Measurements from ENCODE around the gene BTBD2.
A peak's percentile ranks its signal among the peaks of the same experiment; 100 is the strongest.

BTBD2 gene

DNA sequence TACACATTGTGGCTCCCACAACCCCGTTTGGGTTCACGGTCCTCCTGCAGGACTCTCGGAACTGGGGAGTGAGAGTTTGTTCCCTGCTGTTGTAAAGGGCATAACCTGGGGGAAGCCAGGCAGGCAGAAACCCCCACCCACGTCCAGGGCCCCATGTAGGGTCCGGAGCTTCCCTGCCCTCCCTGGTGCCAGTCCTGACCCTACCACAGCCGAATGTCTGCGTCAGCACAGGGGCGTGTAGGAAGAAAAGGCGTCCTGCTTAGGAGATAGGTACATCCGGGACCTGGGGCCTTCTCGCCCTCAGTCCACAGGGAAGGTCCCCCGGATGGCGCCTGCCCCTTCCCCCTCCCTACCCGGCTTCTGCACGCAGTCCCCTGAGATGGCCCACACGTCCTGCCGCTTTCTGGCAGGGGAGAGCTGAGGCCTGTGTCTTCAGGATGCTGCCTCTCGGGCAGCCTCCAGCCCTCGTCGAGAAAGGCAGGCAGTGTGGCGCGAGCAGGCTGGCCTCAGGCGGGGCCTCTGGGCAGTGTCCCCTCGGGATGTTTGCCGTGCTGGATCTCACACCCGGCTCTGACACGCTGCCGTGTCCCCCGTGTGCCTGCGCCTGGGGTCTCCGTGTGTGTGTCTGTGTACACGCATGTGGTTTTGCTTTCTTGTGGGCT is 55.5 kb downstream of the BTBD2 start:
- DNase-seq (ENCODE audit: low spot score): no peak

DNA sequence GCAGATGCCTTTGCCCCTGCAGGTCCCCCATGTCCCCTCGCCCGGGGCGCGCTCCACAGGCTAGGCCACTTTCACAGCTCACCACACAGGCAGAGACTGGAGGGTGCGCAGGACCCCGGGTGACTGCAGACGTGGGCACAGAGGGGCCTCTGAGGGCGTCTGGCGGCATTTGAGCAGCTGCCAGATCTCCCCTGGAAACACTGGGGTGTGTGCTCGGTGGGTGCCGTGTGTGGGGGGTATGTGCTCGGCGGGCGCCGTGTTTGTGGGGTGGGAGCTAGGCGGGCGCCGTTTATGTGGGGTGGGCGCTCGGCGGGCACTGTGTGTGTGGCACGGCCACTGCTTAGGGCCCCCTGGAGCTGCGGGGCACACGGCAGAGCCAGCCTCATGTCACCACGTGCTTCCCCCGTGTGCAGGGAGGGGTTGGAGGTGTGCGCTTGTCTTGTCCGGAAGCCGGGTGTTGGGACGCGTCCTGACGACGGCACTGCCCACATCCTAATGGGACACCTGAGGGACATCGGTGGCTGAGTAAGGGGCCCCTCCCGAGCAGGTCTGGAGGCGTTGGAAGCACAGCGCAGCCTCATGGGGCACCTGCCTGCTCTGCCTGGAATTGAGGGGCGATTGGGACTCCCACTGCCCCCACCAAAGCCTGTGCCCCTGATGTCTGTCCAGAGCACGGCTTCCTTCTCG is 57.8 kb downstream of the BTBD2 start:
- DNase-seq (ENCODE audit: low spot score): no peak

DNA sequence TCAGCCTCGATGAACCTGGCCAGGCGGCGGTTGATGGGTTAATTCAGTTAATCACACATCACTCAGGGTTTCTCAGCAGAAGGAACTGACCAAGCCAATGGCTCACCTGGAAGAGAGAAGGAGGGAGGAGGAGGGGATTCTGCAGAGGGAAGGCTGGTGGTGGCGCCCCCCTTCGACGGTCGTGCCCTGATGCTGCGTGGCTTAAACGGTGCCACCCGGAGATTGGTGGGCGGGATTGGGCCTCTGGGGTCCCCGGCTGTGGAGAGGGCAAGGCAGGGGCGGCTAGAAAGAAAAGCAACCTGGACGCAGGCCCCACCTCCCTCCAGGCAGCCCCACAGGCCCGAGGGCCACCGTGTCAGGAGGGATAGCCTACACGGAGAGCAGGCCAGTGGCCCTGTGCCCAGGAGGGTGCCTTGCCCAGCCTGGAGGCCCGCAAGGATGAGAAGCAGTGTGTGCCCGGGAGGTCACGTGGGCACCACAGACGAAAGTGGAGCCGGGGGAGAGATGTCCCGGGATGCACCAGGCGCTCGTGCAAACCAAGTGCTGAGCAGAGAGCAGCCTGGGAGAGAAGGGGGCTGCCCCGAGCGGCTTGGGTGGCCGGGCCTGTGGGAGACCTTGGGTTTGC is 58.5 kb downstream of the BTBD2 start:
- no peak for DNase-seq (ENCODE audit: low spot score)

DNA sequence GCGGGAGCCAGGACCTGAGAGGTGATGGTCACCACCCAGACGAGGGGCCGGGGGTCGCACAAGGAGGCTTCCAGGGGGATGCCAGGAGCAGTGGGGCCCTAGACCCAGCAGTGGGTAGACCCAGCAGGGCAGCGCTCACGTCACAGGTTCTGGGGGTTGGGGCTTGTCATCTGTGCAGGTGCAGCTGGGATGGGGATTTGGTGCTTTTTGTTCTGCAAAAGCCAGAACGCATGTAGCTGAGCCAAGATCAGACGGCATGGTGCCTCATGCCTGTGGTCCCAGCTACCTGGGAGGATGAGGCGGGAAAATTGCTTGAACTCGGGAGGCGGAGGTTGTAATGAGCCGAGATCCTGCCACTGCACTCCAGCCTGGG is 59.4 kb downstream of the BTBD2 start:
- no peak for DNase-seq (ENCODE audit: low spot score)

DNA sequence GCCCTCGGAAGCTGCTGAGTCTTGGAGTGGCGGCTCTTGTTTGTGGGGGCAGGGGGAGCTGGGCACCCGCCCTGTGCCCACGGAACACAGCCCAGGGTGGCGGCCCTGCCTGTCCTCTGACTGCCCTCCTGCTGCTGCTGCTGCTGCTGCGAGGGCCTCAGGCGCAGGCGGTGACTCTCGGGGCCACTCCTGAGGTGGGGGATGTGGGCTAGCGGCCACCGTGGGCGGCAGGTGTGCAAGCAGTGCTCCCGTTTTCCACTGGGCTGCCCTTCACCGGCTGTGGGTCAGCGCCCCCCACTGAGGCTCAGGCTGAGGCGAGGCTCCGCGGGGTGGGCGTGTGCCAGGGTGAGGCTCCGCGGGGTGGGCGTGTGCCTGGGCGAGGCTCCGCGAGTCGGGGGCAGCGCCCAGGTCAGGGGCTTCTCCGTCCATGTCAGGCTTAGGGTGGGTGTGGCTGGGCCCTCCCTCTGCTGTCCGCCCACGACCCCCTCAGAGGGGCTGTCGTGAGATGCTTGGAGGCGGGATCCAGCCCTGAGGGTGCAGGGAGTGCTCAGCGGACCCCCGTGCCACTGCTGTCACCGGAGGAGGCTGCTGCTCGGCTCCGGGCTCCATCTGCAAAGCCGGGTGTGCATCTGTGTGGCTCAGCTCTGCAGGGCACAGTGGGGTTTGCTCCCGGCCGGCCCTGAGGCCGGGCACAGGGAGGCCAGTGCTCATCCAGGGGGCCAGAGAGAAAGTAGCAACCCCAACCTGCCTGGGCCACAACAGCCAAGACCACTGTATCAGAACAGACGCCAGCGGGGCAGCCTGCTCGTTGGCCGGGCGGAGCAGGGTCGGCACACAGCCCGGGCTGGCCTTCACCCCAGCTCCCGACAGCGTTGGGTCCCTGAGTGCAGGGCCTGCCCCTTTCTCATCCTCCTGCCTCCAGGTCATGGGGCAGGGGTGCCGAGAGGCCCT is 60.1 kb downstream of the BTBD2 start:
- no peak for DNase-seq (ENCODE audit: low spot score)

DNA sequence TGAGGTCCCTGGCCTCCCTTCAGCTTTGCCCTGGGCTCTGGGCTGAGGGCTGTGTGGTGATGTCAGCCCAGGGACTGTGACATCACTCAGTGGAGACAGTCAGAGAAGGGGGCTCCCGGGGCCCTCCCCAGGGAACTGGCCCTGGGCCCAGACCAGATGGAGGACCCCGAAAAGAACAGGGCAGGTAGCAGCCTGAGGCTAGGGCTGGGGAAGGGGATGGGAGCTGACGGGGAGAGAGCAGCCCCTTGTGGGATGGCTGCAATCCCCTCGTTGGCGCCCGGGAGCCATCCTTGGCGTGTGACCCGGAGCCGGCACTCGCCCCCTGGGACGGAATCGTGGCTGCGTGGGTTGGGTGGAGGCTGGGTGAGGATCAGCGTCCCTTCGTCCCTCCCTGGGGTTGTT is 61.0 kb downstream of the BTBD2 start:
- DNase-seq (ENCODE audit: low spot score): no peak

DNA sequence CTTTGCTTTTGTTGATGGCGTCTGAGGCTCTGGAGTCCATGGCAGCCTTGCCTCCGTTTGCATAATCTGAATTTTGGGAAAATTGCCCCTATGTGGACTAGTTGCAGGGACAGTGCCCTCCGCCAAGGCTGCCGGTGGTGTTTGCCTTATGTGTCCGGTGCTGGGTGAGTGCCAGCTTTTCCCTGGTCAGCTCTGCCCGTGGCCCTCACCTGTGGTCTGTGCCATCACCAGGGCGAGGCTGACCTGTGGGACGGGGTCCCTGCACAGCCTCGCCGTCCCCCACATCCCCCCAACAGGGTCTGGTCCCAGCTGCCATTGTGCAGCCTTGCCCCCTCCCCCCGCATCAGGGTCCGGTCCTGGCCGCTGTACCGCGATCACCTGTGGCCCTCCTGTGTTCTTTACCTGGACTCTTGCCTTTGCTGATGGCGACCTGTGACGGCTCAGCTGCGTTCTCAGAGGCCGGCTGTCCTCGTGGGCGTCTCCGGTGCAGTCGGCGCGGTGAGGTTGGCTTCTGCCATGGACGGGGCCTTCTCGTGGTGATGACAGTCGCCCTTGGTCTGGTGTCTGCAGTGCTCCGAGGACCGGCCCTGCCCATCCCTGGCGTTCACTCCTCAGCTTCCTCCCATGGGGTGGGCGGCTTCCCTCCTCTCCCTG is 61.9 kb downstream of the BTBD2 start:
- DNase-seq (ENCODE audit: low spot score): no peak

DNA sequence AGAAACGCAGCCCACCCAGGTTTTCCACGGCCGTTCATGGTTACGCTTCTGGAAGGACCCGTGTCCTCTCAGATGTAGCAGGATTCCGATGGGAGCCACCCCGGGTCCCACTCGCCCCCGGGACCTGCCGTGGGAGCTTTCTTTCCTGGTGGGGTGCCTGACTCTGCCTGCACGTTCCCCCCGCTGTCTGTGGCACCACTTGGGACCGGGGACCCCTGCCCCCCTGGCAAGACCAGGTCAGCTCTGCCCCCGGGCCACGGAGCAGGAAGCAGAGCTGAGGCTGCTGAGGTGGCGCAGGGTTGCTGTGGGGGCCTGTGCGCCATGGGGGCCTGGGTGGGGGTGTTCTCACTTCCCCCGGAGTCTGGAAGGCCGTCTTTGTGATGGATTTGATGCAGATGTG is 62.5 kb downstream of the BTBD2 start:
- no peak for DNase-seq (ENCODE audit: low spot score)

DNA sequence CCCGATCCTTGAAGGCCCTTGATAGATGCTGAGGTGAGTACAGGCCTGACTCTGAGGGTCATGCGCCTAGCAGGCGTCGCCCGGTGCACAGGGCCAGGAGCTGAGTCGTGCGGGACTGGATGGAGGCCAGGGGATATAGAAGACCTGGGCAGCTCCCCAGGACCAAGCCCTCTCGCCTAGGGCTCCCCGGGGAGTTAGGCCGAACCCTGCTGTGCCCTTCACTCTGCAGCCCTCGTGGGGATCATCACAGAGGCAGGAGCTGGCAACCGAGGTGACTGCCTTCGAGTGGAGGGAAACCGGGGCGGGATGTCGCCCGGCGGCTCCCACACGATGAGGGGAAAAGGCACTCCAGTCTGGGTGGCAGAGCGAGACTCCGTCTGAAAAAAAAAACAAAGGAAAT is 62.9 kb downstream of the BTBD2 start:
- no peak for DNase-seq (ENCODE audit: low spot score)

DNA sequence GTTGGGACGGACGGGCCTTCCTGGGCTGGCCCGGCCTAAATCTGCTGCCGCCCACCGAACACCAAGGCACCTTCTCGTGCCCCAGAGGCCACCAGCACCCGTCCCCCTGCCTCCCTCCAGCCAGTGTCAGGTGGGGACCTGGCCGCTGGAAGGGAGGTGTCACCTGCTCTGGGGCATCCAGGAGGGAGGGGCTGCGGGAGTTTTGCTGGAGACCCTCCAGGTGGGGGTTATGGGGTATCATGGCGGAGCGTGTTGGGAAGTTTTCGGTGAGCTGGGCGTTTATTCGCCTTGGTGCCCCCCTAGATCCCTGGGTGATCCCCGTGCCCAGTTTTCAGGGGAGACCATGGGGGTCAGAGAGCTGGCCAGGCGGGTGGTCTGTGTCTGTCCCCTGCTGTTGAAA is 64.9 kb downstream of the BTBD2 start:
- no peak for DNase-seq (ENCODE audit: low spot score)

DNA sequence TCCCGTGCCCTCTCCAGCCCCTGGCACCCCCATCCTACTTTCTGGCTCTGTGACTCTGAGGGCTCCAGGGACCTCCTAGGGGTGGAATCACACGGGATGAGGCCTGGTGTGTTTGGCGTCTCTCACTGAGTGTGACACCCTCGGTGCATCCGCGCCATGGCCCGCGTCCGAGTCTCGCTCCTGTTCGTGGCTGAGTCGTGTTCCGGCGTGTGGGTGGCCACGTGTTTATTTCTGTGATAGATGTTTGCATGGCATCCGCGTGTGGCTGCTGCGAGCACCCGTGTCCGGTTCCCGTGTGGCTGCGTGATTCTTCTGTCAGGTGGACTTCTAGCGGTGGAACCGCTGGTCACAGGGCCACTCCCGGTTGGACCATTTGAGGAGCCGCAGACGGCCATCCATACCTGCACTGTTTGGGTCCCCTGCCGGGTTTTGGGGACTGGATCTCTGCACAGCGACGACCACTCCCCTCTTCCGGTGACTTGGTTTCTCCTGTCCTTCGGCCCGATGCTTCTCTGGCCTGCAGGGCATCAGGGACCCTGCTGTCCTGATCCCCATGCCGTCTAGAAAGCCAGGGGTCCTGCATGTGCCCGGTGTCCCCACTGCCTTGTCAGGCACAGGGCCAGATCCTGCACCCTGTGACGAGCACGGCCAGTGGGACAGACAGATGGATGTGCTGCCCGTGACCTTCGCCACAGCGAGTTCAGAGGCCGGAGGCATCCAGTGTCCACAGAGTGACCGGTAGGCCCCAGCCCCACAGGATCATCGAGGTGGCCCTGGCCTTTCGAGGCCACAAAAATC is 66.0 kb downstream of the BTBD2 start:
- DNase-seq (ENCODE audit: low spot score): no peak

DNA sequence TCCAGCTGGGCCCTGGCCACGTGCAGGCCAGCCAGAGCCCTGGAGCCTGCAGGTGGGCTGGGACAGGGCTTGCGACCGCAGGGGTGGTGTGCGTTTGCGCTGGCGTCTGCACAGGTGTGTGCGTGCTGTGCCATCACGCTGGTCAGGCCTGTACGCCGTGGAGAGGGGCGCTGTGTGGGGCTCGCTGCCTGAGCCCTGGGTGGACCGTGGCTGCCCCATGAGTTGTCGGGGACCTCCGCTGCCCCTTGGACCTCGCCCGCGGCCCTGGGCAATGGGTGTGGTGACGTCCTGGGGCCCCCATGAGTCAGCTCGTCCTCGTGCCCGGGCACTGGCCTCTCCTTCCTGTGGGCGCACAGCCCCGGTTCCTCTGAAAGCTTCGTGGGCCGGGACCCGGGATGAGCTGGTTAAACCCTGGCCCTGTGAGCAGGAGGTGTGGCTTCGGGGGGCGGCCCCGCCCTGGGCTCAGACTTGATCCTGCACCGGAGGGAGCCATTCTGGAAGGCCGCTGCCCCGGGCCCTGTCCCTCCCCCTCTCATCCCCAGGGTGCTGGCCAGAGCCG is 67.8 kb downstream of the BTBD2 start:
- no peak for DNase-seq (ENCODE audit: low spot score)

DNA sequence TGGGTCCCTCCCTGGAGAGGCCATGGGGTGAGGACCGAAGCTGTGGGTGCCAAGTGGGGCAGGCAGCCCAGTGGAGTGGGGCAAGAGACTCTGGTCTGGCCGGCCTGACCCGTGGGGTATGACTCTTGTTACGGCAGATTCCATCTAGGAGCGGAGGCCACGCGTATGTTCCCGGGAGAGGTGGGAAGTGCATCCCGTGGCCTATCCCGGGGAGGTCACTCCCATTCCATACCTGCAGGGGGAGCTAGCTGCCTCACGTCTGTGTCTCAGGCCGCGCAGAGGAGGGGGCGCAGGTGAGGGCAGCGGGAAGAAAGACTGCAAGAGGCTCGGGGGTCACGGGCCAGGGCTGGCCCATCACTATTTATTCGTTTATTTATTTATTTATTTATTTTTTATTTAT is 69.6 kb downstream of the BTBD2 start:
- peak; percentile 30 for DNase-seq (ENCODE audit: low spot score)

DNA sequence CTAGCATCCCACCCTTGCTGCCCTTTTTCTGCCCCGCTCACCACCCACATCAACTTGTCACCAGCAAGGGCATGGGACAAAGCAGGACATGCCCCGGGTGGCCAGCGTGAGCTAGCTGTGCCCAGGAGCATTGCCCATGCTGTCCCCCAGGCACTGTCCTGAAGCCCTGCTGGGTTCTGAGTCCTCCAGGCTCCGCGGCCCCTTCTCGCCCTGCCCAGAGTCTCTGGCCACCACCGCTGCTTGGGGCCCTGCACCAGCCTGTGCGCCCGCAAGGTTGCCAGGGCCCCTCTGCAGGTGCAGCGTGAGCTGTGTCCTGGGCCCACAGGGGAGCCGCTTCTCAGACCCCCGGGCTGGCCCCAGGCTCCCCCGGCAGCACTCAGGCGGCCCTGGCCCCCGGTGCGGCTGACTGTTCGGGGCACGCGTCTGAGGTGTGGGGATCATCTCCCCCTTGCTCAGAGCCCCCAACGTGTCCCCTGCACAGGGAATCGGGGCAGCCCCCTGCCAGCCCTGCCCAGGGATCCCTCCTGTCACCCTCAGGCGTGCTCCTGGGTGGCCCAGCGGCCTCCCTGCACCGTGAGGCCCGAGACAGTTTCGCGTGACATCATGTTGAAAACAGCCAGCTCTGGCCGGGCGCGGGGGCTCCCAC is 70.5 kb downstream of the BTBD2 start:
- no peak for DNase-seq (ENCODE audit: low spot score)

DNA sequence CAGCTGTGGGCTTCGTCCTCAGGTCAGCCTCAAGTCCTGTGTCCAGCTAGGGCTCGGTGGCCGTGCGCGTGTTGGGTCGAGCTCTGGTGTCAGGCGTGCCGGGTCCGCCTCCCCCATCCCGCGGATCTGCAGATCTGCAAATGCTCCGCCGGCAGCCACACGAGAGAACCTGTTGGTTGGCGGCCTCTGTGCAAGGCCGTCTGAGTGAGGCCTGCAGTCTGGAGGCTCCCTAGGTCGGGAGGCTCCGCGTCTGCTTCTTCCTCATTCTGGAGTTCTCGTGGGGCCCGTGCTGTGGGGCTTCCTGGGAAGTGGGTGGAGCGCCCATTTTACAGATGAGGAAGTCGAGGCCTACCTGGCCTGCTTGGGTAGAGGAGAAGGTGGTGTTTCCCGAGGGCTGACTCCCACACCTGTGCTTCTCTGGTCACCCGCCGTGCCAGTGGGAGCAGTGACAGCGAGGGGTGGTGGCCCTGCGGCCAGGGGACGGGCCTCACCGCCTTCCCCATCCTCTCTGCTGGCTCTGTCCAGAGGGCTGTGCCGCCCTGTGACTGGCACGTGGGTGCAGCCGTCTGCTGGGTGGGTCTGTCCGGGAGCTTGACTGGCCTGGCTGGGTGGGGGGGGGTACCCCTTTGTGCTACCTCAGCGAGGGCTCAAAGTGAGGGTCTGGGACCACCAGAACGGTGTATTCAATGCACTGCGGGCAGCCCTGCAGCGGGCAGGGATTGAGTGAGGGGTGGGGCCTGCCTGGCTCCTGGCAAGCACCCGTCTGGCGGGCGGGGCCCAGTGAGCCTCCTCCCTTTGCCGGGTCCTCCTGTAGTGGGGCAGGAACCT is 71.2 kb downstream of the BTBD2 start:
- no peak for DNase-seq (ENCODE audit: low spot score)

DNA sequence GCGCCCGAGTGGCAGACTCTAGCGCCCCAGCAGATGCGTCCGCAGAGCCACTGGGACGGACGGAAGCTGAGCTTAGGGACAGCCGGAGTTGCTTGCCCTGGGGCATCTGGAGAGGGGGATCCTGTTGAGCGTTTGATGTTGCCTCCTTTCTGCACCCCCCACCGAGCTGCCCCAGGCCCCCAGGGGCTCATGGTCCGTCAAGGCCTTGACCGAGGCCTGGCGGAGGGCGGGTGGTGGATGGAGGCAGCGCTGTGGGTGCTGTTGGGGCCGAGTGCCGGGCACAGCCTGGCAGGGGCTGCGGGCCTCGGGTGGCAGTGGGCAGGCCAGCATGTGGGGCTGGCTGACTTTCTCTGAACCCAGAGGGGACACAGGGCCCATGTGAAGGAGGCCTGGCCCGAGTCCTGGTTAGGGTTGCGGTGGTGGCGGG is 71.8 kb downstream of the BTBD2 start:
- no peak for DNase-seq (ENCODE audit: low spot score)

DNA sequence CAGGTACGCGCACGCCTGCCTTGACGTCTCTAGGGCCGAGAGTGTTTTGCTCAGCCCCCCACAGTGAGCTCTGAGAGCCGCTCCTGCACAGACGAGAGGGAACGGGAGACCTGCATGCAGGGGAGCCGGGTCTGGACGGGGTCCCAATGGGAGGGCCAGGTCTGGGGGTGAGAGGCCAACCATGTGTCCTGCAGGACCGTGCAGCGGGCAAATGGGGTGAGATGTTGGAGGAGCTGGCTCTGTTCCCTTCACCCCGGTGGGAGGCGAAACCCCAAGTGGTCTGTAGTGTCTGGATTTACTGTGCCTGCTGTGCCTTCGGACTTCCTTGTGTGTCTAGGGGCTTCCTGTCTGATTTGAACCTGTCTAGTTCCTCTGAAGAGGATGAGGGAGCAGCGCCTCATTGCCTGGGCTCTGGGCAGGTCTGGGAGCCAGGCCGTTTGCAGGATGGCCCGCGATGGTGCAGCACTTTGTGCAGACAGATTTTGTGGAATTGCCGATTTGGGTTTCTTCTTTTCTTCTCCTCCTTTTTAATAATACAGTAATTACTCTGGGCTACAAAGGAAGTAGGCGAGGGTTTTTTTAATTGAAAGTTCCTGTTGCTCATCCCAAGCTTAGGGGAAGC is 72.5 kb downstream of the BTBD2 start:
- no peak for DNase-seq (ENCODE audit: low spot score)

DNA sequence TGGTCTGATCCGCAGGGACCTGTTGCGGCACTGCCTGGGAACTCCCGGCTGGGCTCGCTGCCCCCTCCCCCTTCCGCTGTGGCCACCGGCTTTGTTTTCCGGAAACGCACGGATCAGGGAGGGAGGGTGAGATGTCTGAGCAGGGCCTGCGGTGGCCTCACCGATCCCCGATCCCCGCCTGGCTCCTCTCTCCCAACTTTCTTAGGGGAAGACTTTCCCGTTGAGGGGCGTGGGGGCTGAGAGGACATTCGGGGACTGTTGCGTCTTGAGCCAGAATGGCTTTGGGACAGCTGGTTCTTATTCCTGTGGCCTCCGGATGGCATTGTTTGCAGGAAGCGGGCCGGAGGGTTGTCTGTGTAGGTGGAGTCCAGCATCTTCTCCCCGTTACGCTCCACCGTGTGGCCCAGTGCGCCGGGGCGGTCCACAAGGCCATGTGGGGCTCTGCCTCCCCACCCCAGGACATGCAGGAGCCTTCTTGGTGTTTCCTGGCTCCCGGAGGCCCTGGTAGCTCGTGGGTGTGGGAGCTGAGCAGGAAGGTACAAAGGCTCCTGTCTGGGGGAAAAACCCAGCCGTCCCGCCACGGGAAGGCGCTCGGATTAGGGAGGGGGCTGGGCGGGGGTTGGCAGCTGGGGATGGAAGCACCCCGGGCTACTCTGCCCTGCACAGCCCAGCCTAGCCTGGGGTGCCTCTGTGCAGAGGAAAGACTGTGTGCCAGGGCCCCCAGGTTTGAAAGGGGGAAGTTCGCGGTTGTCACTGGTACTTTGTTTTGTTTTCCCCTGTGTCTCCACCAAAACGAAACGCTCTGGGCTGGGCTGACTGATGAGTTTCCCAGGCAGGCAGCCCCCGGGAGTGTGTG is 73.2 kb downstream of the BTBD2 start:
- DNase-seq (ENCODE audit: low spot score): peak; percentile 71
